Measurements from ENCODE around the gene STX18. TPM values are rescaled to one million over a fixed set of nuclear protein-coding genes. Genes with fewer than 3 reads are reported as not detected.

The STX18 gene
- total RNA-seq, 8 experiments from 2014 or later, result 15.4 to 48.3 (median 22.6) TPM

GRCh38 chr4:4390515-4391240, 151.2 kb downstream of the STX18 start:
- ATAC-seq (replicated peaks in 6 of 8), result no peak
- whole genome bisulfite sequencing, 10 experiments, result 50 to 100% (median 94%) methylated on average over 1 to 3 of the region's 11 CpGs; no CpG with 5 or more reads in 5 of the 10 experiments
- Histone ChIP-seq H3K27ac (no peak overlapping the region), H3K4me3 (no peak overlapping the region), H3K4me1 (replicated peaks in 1 of 2) (peaks cover 23 to 25% of the 10 kb centered on the region in 2 donors)
- in situ Hi-C loops (cut with MboI; ENCODE audit: low pct_unique_long_range_greater_than_20kb in 2 of 9, low sequenced_read_pairs in 9 of 9, unreplicated experiment in 9 of 9), result no loop called here

- H3K4me3 ChIP-seq, result no peak overlapping the region
- no peak overlapping the region for H3K27ac ChIP-seq
- in situ Hi-C loops (cut with MboI; ENCODE audit: low pct_unique_long_range_greater_than_20kb in 2 of 9, low sequenced_read_pairs in 9 of 9, unreplicated experiment in 9 of 9), result no loop called here
- H3K4me1 ChIP-seq (replicated peaks in 1 of 2), result peaks cover 21 to 23% of the 10 kb centered on the region in 2 donors
- WGBS, 10 experiments, result 0 to 70% (median 63%) methylated on average over 1 to 4 of the region's 7 CpGs; no CpG with 5 or more reads in 5 of the 10 experiments
- no peak for ATAC-seq (replicated peaks in 6 of 8)
These were observed 151.8 kb downstream of the STX18 start for GRCh38 chr4:4390046-4390445.

GRCh38 chr4:4388836-4389575, 152.8 kb downstream of the STX18 start:
- Histone ChIP-seq H3K4me3 (peak overlapping the region in 3 of 5 donors; percentile 63 to 80 (median 72)), H3K27ac (no peak overlapping the region), H3K4me1 (replicated peaks in 1 of 2) (peaks cover 18 to 20% of the 10 kb centered on the region in 2 donors)
- no peak for ATAC-seq (replicated peaks in 6 of 8)
- in situ Hi-C loops (cut with MboI; ENCODE audit: low pct_unique_long_range_greater_than_20kb in 2 of 9, low sequenced_read_pairs in 9 of 9, unreplicated experiment in 9 of 9), result no loop called here
- 60 to 80% (median 74%) methylated on average over 1 to 6 of the region's 18 CpGs; no CpG with 5 or more reads in 5 of the 10 experiments for WGBS, 10 experiments

- 0 to 54% (median 18%) methylated on average over 1 to 6 of the region's 8 CpGs; no CpG with 5 or more reads in 4 of the 10 experiments for WGBS, 10 experiments
- no peak for ATAC-seq (replicated peaks in 6 of 8)
- in situ Hi-C loops (cut with MboI; ENCODE audit: low pct_unique_long_range_greater_than_20kb in 2 of 9, low sequenced_read_pairs in 9 of 9, unreplicated experiment in 9 of 9), result no loop called here
- peak overlapping the region in 1 of 2 donors; percentile 90 for H3K27ac ChIP-seq
- peaks cover 20 to 23% of the 10 kb centered on the region in 2 donors for H3K4me1 ChIP-seq (replicated peaks in 1 of 2)
- peak overlapping the region; percentile 63 to 94 (median 72) for H3K4me3 ChIP-seq
These were observed 153.5 kb downstream of the STX18 start for GRCh38 chr4:4388311-4388790.

GRCh38 chr4:4387531-4388310, 154.1 kb downstream of the STX18 start:
- Histone ChIP-seq H3K4me1 (replicated peaks in 1 of 2) (peaks cover 22 to 28% of the 10 kb centered on the region in 2 donors), H3K4me3 (peak overlapping the region; percentile 63 to 94 (median 72)), H3K27ac (peak overlapping the region; percentile 76 to 90)
- 0% methylated on average over 1 of the region's 62 CpGs; no CpG with 5 or more reads in 9 of the 10 experiments for WGBS, 10 experiments
- in situ Hi-C loops (cut with MboI; ENCODE audit: low pct_unique_long_range_greater_than_20kb in 2 of 9, low sequenced_read_pairs in 9 of 9, unreplicated experiment in 9 of 9), result no loop called here
- peak in 6 of 8 experiments; percentile 10 to 47 (median 34) for ATAC-seq (replicated peaks in 6 of 8)

GRCh38 chr4:4386736-4387392, 155.0 kb downstream of the STX18 start, which contains the start of gene NSG1:
Gene NSG1, plus strand, starts transcription at chr4:4387102. Its CDS starts 528 bp downstream, at chr4:4387630.
- peak within 1 kb of the TSS; percentile 63 to 94 (median 72) for H3K4me3 ChIP-seq
- H3K27ac ChIP-seq, result peak within 1 kb of the TSS; percentile 76 to 90
- in situ Hi-C loops (cut with MboI; ENCODE audit: low pct_unique_long_range_greater_than_20kb in 2 of 9, low sequenced_read_pairs in 9 of 9, unreplicated experiment in 9 of 9), result no loop called here
- WGBS, 10 experiments, result 0 to 2% methylated on average over 2 to 9 of the region's 87 CpGs; no CpG with 5 or more reads in 8 of the 10 experiments
- peak; percentile 38 to 78 (median 72) for ATAC-seq (replicated peaks in 6 of 8)
- peaks cover 22 to 28% of the 10 kb centered on the region in 2 donors for H3K4me1 ChIP-seq (replicated peaks in 1 of 2)

- Histone ChIP-seq H3K4me3 (peak overlapping the region; percentile 63 to 94 (median 72)), H3K27ac (peak overlapping the region; percentile 76 to 90), H3K4me1 (replicated peaks in 1 of 2) (peaks cover 22 to 28% of the 10 kb centered on the region in 2 donors)
- WGBS, 10 experiments, result 8% methylated on average over 2 of the region's 36 CpGs; no CpG with 5 or more reads in 9 of the 10 experiments
- ATAC-seq (replicated peaks in 6 of 8), result peak; percentile 53 to 73 (median 64)
- in situ Hi-C loops (cut with MboI; ENCODE audit: low pct_unique_long_range_greater_than_20kb in 2 of 9, low sequenced_read_pairs in 9 of 9, unreplicated experiment in 9 of 9), result no loop called here
These were observed 155.5 kb downstream of the STX18 start for GRCh38 chr4:4386296-4386735.

- Histone ChIP-seq H3K27ac (peak overlapping the region; percentile 76 to 90), H3K4me3 (peak overlapping the region; percentile 63 to 94 (median 72)), H3K4me1 (replicated peaks in 1 of 2) (peaks cover 22 to 28% of the 10 kb centered on the region in 2 donors)
- peak in 7 of 8 experiments; percentile 0 to 13 (median 2) for ATAC-seq (replicated peaks in 6 of 8)
- WGBS, 10 experiments, result 0 to 1% (median 0%) methylated on average over 1 to 15 of the region's 38 CpGs; no CpG with 5 or more reads in 7 of the 10 experiments
- in situ Hi-C loops (cut with MboI; ENCODE audit: low pct_unique_long_range_greater_than_20kb in 2 of 9, low sequenced_read_pairs in 9 of 9, unreplicated experiment in 9 of 9), result no loop called here
These were observed 156.0 kb downstream of the STX18 start for GRCh38 chr4:4385729-4386295.

GRCh38 chr4:4384837-4385236, 157.0 kb downstream of the STX18 start:
- WGBS, 10 experiments, result 67 to 100% (median 77%) methylated on average over 1 to 4 of the region's 5 CpGs; no CpG with 5 or more reads in 6 of the 10 experiments
- Histone ChIP-seq H3K4me1 (replicated peaks in 1 of 2) (peaks cover 22 to 28% of the 10 kb centered on the region in 2 donors), H3K4me3 (peak overlapping the region in 1 of 5 donors; percentile 1), H3K27ac (no peak overlapping the region)
- ATAC-seq (replicated peaks in 6 of 8), result peak in 5 of 8 experiments; percentile 1 to 26 (median 8)
- in situ Hi-C loops (cut with MboI; ENCODE audit: low pct_unique_long_range_greater_than_20kb in 2 of 9, low sequenced_read_pairs in 9 of 9, unreplicated experiment in 9 of 9), result no loop called here

- Histone ChIP-seq H3K4me1 (replicated peaks in 1 of 2) (peaks cover 21 to 30% of the 10 kb centered on the region in 2 donors), H3K4me3 (no peak overlapping the region), H3K27ac (no peak overlapping the region)
- no peak for ATAC-seq (replicated peaks in 6 of 8)
- WGBS, 10 experiments, result 40 to 100% (median 77%) methylated on average over 1 to 3 of the region's 3 CpGs; no CpG with 5 or more reads in 6 of the 10 experiments
- in situ Hi-C loops (cut with MboI; ENCODE audit: low pct_unique_long_range_greater_than_20kb in 2 of 9, low sequenced_read_pairs in 9 of 9, unreplicated experiment in 9 of 9), result no loop called here
These were observed 158.8 kb downstream of the STX18 start for GRCh38 chr4:4383085-4383484.

- in situ Hi-C loops (cut with MboI; ENCODE audit: low pct_unique_long_range_greater_than_20kb in 2 of 9, low sequenced_read_pairs in 9 of 9, unreplicated experiment in 9 of 9), result no loop called here
- H3K27ac ChIP-seq, result no peak overlapping the region
- no peak overlapping the region for H3K4me3 ChIP-seq
- H3K4me1 ChIP-seq (replicated peaks in 1 of 2), result peaks cover 23% of the 10 kb centered on the region in 2 donors
- 27 to 90% (median 59%) methylated on average over 2 to 5 of the region's 6 CpGs; no CpG with 5 or more reads in 3 of the 10 experiments for WGBS, 10 experiments
- no peak for ATAC-seq (replicated peaks in 6 of 8)
These were observed 162.2 kb downstream of the STX18 start for GRCh38 chr4:4379540-4380087.
